CD8-positive, alpha-beta memory T cell (primary cell): ENCODE results near the gene MLLT3. TPM values are rescaled to one million over a fixed set of nuclear protein-coding genes. Genes with fewer than 3 reads are reported as not detected.

Experiments used
- CTCF ChIA-PET: fragments of 350-600 bp; sonication (Branson Sonifier 250); formaldehyde crosslinking; loops from one replicate; lab custom pipeline; 2021; ENCODE audit warnings: antibody characterized with exemption; lab: Charles Lee
- POLR2A ChIA-PET: fragments of 350-600 bp; sonication (Branson Sonifier 250); formaldehyde crosslinking; loops from one replicate; lab custom pipeline; 2021; ENCODE audit warnings: antibody characterized with exemption; lab: Charles Lee
- DNase-seq, 5 donors: peaks; one replicate each; pipeline versions ENCODE4 v3.0.0 to v3.0.0-alpha.2; 2020 to 2022; ENCODE audit warnings: mixed read lengths in 1 of 5
- H3K27ac ChIP-seq: one replicate; pipeline ENCODE4 v1.7.0; 2013; ENCODE audit warnings: low read depth, mild to moderate bottlenecking, low read length, moderate library complexity
- H3K27me3 ChIP-seq: 2 replicates; pipeline ENCODE4 v1.7.0; 2013; ENCODE audit warnings: low read length, mild to moderate bottlenecking; ENCODE audit not compliant: insufficient read depth, poor library complexity, severe bottlenecking
- H3K36me3 ChIP-seq: 2 replicates; pipeline ENCODE4 v1.7.0; 2013; ENCODE audit warnings: mild to moderate bottlenecking, low read length, moderate library complexity; ENCODE audit not compliant: insufficient read depth
- H3K4me1 ChIP-seq: 2 replicates; pipeline ENCODE4 v1.7.0; 2013; ENCODE audit warnings: mild to moderate bottlenecking, low read length, moderate library complexity; ENCODE audit not compliant: insufficient read depth
- H3K4me3 ChIP-seq: 2 replicates; pipeline ENCODE4 v1.7.0; 2013; ENCODE audit warnings: mild to moderate bottlenecking, low read length
- H3K9me3 ChIP-seq: 2 replicates; pipeline ENCODE4 v1.7.0; 2013; ENCODE audit warnings: mild to moderate bottlenecking, low read length
- H3K27ac Mint-ChIP-seq, 8 donors: one replicate each; pipeline ENCODE4 v1.8.0; 2020 to 2021; ENCODE audit warnings: mixed read lengths in 8 of 8, mild to moderate bottlenecking in 6 of 8, inconsistent platforms in 3 of 8, moderate library complexity in 3 of 8
- H3K27me3 Mint-ChIP-seq, 2 donors: one replicate each; pipeline ENCODE4 v1.8.0; 2020 to 2021; ENCODE audit warnings: mixed read lengths in 2 of 2, mild to moderate bottlenecking in 1 of 2, moderate library complexity in 1 of 2
- H3K36me3 Mint-ChIP-seq, 3 donors: one replicate each; pipeline ENCODE4 v1.8.0; 2020 to 2021; ENCODE audit warnings: mixed read lengths in 3 of 3, inconsistent platforms in 1 of 3, mild to moderate bottlenecking in 1 of 3
- H3K4me1 Mint-ChIP-seq, 3 donors: one replicate each; pipeline ENCODE4 v1.8.0; 2020 to 2021; ENCODE audit warnings: mixed read lengths in 3 of 3, inconsistent platforms in 1 of 3, mild to moderate bottlenecking in 1 of 3
- H3K4me3 Mint-ChIP-seq, 7 donors: one replicate each; pipeline ENCODE4 v1.8.0; 2020 to 2021; ENCODE audit warnings: mixed read lengths in 7 of 7, mild to moderate bottlenecking in 6 of 7, moderate library complexity in 4 of 7, inconsistent platforms in 2 of 7
- H3K9me3 Mint-ChIP-seq, 5 donors: one replicate each; pipeline ENCODE4 v1.8.0; 2020 to 2022; ENCODE audit warnings: mixed read lengths in 5 of 5, mild to moderate bottlenecking in 3 of 5, moderate library complexity in 2 of 5, inconsistent platforms in 1 of 5
- polyA plus RNA-seq: library from polyadenylated mRNA; unstranded; fragments of 300-500 nt; fragmentation: Illumina TruSeq; gene quantifications from one replicate; pipeline ENCODE4 v1.2.3, GENCODE V29; 2021
- total RNA-seq, 2 experiments: library from RNA; stranded (reverse); gene quantifications; one replicate each; pipeline ENCODE4 v1.2.3, GENCODE V29; 2021

MLLT3 gene
- total and polyA plus RNA-seq, 3 experiments from 2014 or later = 24.6 to 37.0 (median 36.8) TPM

GRCh38 chr9:20353931-20354652, 268.2 kb downstream of the MLLT3 start:
- Mint-ChIP-seq H3K36me3 (peaks cover 8 to 67% (median 23%) of the 10 kb centered on the region in 3 donors), H3K27me3 (no peaks in the 10 kb centered on the region), H3K4me1 (peaks cover 8 to 20% (median 18%) of the 10 kb centered on the region in 3 donors), H3K4me3 (no peak overlapping the region), H3K27ac (peak overlapping the region in 4 of 8 donors; percentile 14 to 79 (median 44)), H3K9me3 (no peaks in the 10 kb centered on the region)
- H3K27ac ChIP-seq = no peak overlapping the region
- ChIA-PET CTCF (interaction anchor here (1.4 kb wide), 1 partner anchor 587 kb away, joined by 4 read pairs; no protein-coding TSS in a partner anchor), POLR2A (interaction anchor here (0.8 kb wide), 1 partner anchor 32 kb away, joined by 3 read pairs; no protein-coding TSS in a partner anchor)
- H3K36me3 ChIP-seq = no peaks in the 10 kb centered on the region
- H3K4me3 ChIP-seq = no peak overlapping the region
- H3K27me3 ChIP-seq = no peaks in the 10 kb centered on the region
- H3K9me3 ChIP-seq = no peaks in the 10 kb centered on the region
- peaks cover 19% of the 10 kb centered on the region for H3K4me1 ChIP-seq
- DNase-seq = no peak

- no peak for DNase-seq
- Mint-ChIP-seq H3K27me3 (no peaks in the 10 kb centered on the region), H3K9me3 (no peaks in the 10 kb centered on the region), H3K27ac (no peak overlapping the region), H3K36me3 (peaks cover 8 to 69% (median 23%) of the 10 kb centered on the region in 3 donors), H3K4me1 (peaks cover 6 to 18% (median 16%) of the 10 kb centered on the region in 3 donors), H3K4me3 (no peak overlapping the region)
- Histone ChIP-seq H3K27me3 (no peaks in the 10 kb centered on the region), H3K27ac (no peak overlapping the region), H3K4me3 (no peak overlapping the region), H3K9me3 (no peaks in the 10 kb centered on the region), H3K36me3 (no peaks in the 10 kb centered on the region), H3K4me1 (peaks cover 19% of the 10 kb centered on the region)
- POLR2A ChIA-PET = no interaction called here
- CTCF ChIA-PET = no interaction called here
Observed at GRCh38 chr9:20353524-20353923, 268.8 kb downstream of the MLLT3 start.

- H3K27me3 Mint-ChIP-seq = peaks cover 0 to 1% of the 10 kb centered on the region in 2 donors
Observed at GRCh38 chr9:20352591-20352990, 269.7 kb downstream of the MLLT3 start.

GRCh38 chr9:20351715-20352114, 270.6 kb downstream of the MLLT3 start:
- Mint-ChIP-seq H3K4me1 (peaks cover 2 to 6% (median 5%) of the 10 kb centered on the region in 3 donors), H3K4me3 (no peak overlapping the region), H3K9me3 (no peaks in the 10 kb centered on the region), H3K36me3 (peaks cover 8 to 72% (median 25%) of the 10 kb centered on the region in 3 donors), H3K27ac (no peak overlapping the region), H3K27me3 (peaks cover 0 to 1% of the 10 kb centered on the region in 2 donors)
- POLR2A ChIA-PET = no interaction called here
- Histone ChIP-seq H3K27me3 (no peaks in the 10 kb centered on the region), H3K36me3 (no peaks in the 10 kb centered on the region), H3K9me3 (no peaks in the 10 kb centered on the region), H3K4me3 (no peak overlapping the region), H3K4me1 (peaks cover 3% of the 10 kb centered on the region), H3K27ac (no peak overlapping the region)
- DNase-seq = no peak
- CTCF ChIA-PET = interaction anchor here (0.5 kb wide), 1 partner anchor 679 kb away, joined by 3 read pairs; no protein-coding TSS in a partner anchor

More at GRCh38 chr9:20352591-20352990, 269.7 kb downstream of the MLLT3 start:
- Mint-ChIP-seq H3K4me3 (no peak overlapping the region), H3K36me3 (peaks cover 8 to 71% (median 23%) of the 10 kb centered on the region in 3 donors), H3K4me1 (peaks cover 5 to 13% (median 9%) of the 10 kb centered on the region in 3 donors), H3K9me3 (no peaks in the 10 kb centered on the region), H3K27ac (peak overlapping the region in 2 of 8 donors; percentile 26 to 44)
- DNase-seq = no peak
- Histone ChIP-seq H3K9me3 (no peaks in the 10 kb centered on the region), H3K27me3 (no peaks in the 10 kb centered on the region), H3K27ac (no peak overlapping the region), H3K4me3 (no peak overlapping the region), H3K4me1 (peaks cover 12% of the 10 kb centered on the region), H3K36me3 (no peaks in the 10 kb centered on the region)
- ChIA-PET POLR2A (no interaction called here), CTCF (interaction anchor here (0.5 kb wide), 1 partner anchor 678 kb away, joined by 3 read pairs; no protein-coding TSS in a partner anchor)

GRCh38 chr9:20349568-20349967, 272.7 kb downstream of the MLLT3 start:
- Histone ChIP-seq H3K4me1 (no peaks in the 10 kb centered on the region), H3K36me3 (peaks cover 5% of the 10 kb centered on the region), H3K27me3 (no peaks in the 10 kb centered on the region), H3K27ac (no peak overlapping the region), H3K9me3 (no peaks in the 10 kb centered on the region), H3K4me3 (no peak overlapping the region)
- peaks cover 0 to 2% (median 0%) of the 10 kb centered on the region in 3 donors for H3K4me1 Mint-ChIP-seq
- H3K36me3 Mint-ChIP-seq = peaks cover 8 to 86% (median 34%) of the 10 kb centered on the region in 3 donors
- no peak for DNase-seq
- no peak overlapping the region for H3K4me3 Mint-ChIP-seq
- no peaks in the 10 kb centered on the region for H3K9me3 Mint-ChIP-seq
- ChIA-PET POLR2A (no interaction called here), CTCF (no interaction called here)
- H3K27ac Mint-ChIP-seq = no peak overlapping the region
- peaks cover 0 to 1% of the 10 kb centered on the region in 2 donors for H3K27me3 Mint-ChIP-seq

- no peak overlapping the region for H3K4me3 Mint-ChIP-seq
- peaks cover 5% of the 10 kb centered on the region for H3K36me3 ChIP-seq
- H3K36me3 Mint-ChIP-seq = peaks cover 0 to 30% (median 12%) of the 10 kb centered on the region in 3 donors
- peaks cover 0 to 1% of the 10 kb centered on the region in 2 donors for H3K27me3 Mint-ChIP-seq
- ChIA-PET POLR2A (no interaction called here), CTCF (interaction anchor here (1.6 kb wide), 1 partner anchor 15 kb away, joined by 3 read pairs; no protein-coding TSS in a partner anchor)
- no peaks in the 10 kb centered on the region for H3K4me1 ChIP-seq
- no peak overlapping the region for H3K4me3 ChIP-seq
- H3K27ac ChIP-seq = no peak overlapping the region
- no peak for DNase-seq
- H3K4me1 Mint-ChIP-seq = peaks cover 0 to 4% (median 3%) of the 10 kb centered on the region in 3 donors
- peak overlapping the region in 2 of 8 donors; percentile 3 to 50 for H3K27ac Mint-ChIP-seq
- H3K9me3 Mint-ChIP-seq = no peaks in the 10 kb centered on the region
- H3K9me3 ChIP-seq = no peaks in the 10 kb centered on the region
- H3K27me3 ChIP-seq = no peaks in the 10 kb centered on the region
Observed at GRCh38 chr9:20343325-20343724, 279.0 kb downstream of the MLLT3 start.

- H3K27ac Mint-ChIP-seq = no peak overlapping the region
- no peak for DNase-seq
- Histone ChIP-seq H3K4me1 (peaks cover 8% of the 10 kb centered on the region), H3K4me3 (no peak overlapping the region), H3K36me3 (no peaks in the 10 kb centered on the region), H3K27ac (no peak overlapping the region), H3K27me3 (no peaks in the 10 kb centered on the region), H3K9me3 (no peaks in the 10 kb centered on the region)
- no peaks in the 10 kb centered on the region for H3K9me3 Mint-ChIP-seq
- no peak overlapping the region for H3K4me3 Mint-ChIP-seq
- ChIA-PET CTCF (no interaction called here), POLR2A (no interaction called here)
- H3K27me3 Mint-ChIP-seq = no peaks in the 10 kb centered on the region
- peaks cover 7 to 20% (median 14%) of the 10 kb centered on the region in 3 donors for H3K4me1 Mint-ChIP-seq
- H3K36me3 Mint-ChIP-seq = peaks cover 0 to 9% (median 3%) of the 10 kb centered on the region in 3 donors
Observed at GRCh38 chr9:20340511-20340861, 281.8 kb downstream of the MLLT3 start.

- CTCF ChIA-PET = no interaction called here
- H3K9me3 Mint-ChIP-seq = no peaks in the 10 kb centered on the region
- H3K27ac ChIP-seq = no peak overlapping the region
- no peaks in the 10 kb centered on the region for H3K9me3 ChIP-seq
- H3K36me3 ChIP-seq = no peaks in the 10 kb centered on the region
- peaks cover 0 to 9% (median 0%) of the 10 kb centered on the region in 3 donors for H3K36me3 Mint-ChIP-seq
- no peak for DNase-seq
- POLR2A ChIA-PET = no interaction called here
- H3K4me3 Mint-ChIP-seq = peak overlapping the region in 2 of 7 donors; percentile 3 to 38
- no peaks in the 10 kb centered on the region for H3K27me3 ChIP-seq
- H3K4me3 ChIP-seq = no peak overlapping the region
- no peaks in the 10 kb centered on the region for H3K27me3 Mint-ChIP-seq
- peaks cover 9 to 34% (median 24%) of the 10 kb centered on the region in 3 donors for H3K4me1 Mint-ChIP-seq
- peak overlapping the region in 1 of 8 donors; percentile 30 for H3K27ac Mint-ChIP-seq
- peaks cover 8% of the 10 kb centered on the region for H3K4me1 ChIP-seq
Observed at GRCh38 chr9:20335668-20336332, 286.5 kb downstream of the MLLT3 start.
